A549 (cell line): ENCODE data around the gene CD300H. TPM values are rescaled to one million over a fixed set of nuclear protein-coding genes. Genes with fewer than 3 reads are reported as not detected.

Experiments used
- TFCP2L1 ChIP-seq: fragments of 250-450 bp; sonication (Bioruptor Pico); IDR thresholded peaks from 2 replicates; pipeline ENCODE4 v1.5.0; 2021; ENCODE audit warnings: mild to moderate bottlenecking
- polyA plus RNA-seq, 4 experiments: library from polyadenylated mRNA; depleted of rRNA in 3 of 4; stranded (reverse); fragments of >200 nt; fragmentation: RNase III in 1 of 4; extraction: RNeasy Plus Mini Kit Qiagen cat#74134 plus additional on column Dnase treatment in 1 of 4; gene quantifications; 2 replicates in 3 of 4; 3 replicates in 1 of 4; pipeline ENCODE4 v1.2.3, GENCODE V29; 2011 to 2017

The CD300H gene
- polyA plus RNA-seq, 2 of the 4 experiments (the other 2 are of a cell fraction) = 0.50 TPM; not detected in 1

GRCh38 chr17:74512036-74512435 lies 55.3 kb downstream of the CD300H start (continued):
- TF ChIP-seq TFCP2L1 = no peak

Other genes with a start within 250 kb of the CD300H start
- not detected in 2 replicates for gene KIF19, start 241.3 kb downstream of the CD300H start, polyA plus RNA-seq (2011; rRNA removed)
- not detected in 3 replicates for gene KIF19, start 241.3 kb downstream of the CD300H start, polyA plus RNA-seq (2017; fragmentation: RNase III; extraction: RNeasy Plus Mini Kit Qiagen cat#74134 plus additional on column Dnase treatment)
- not detected in 2 replicates for gene BTBD17, start 205.6 kb downstream of the CD300H start, polyA plus RNA-seq (2011; rRNA removed)
- gene BTBD17, start 205.6 kb downstream of the CD300H start, polyA plus RNA-seq (2017; fragmentation: RNase III; extraction: RNeasy Plus Mini Kit Qiagen cat#74134 plus additional on column Dnase treatment) = not detected in 3 replicates
- gene GPR142, start 200.0 kb downstream of the CD300H start, polyA plus RNA-seq (2011; rRNA removed) = not detected in 2 replicates
- not detected in 3 replicates for gene GPR142, start 200.0 kb downstream of the CD300H start, polyA plus RNA-seq (2017; fragmentation: RNase III; extraction: RNeasy Plus Mini Kit Qiagen cat#74134 plus additional on column Dnase treatment)
- gene GPRC5C, start 135.4 kb downstream of the CD300H start, polyA plus RNA-seq (2011; rRNA removed) = 36.5 and 44.2 TPM in 2 replicates
- 42.4 to 49.2 TPM (median 44.0 TPM) in 3 replicates for gene GPRC5C, start 135.4 kb downstream of the CD300H start, polyA plus RNA-seq (2017; fragmentation: RNase III; extraction: RNeasy Plus Mini Kit Qiagen cat#74134 plus additional on column Dnase treatment)
- not detected in 2 replicates for gene CD300A, start 100.9 kb downstream of the CD300H start, polyA plus RNA-seq (2011; rRNA removed)
- gene CD300A, start 100.9 kb downstream of the CD300H start, polyA plus RNA-seq (2017; fragmentation: RNase III; extraction: RNeasy Plus Mini Kit Qiagen cat#74134 plus additional on column Dnase treatment) = not detected in 3 replicates
- gene CD300LB, start 36.0 kb downstream of the CD300H start, polyA plus RNA-seq (2011; rRNA removed) = not detected in 2 replicates
- gene CD300LB, start 36.0 kb downstream of the CD300H start, polyA plus RNA-seq (2017; fragmentation: RNase III; extraction: RNeasy Plus Mini Kit Qiagen cat#74134 plus additional on column Dnase treatment) = not detected in 3 replicates
- gene CD300C, start 21.4 kb downstream of the CD300H start, polyA plus RNA-seq (2011; rRNA removed) = 0.05 TPM in 1 of 2 replicates, not detected in the other
- 0.08 TPM in 1 of 3 replicates, not detected in the others for gene CD300C, start 21.4 kb downstream of the CD300H start, polyA plus RNA-seq (2017; fragmentation: RNase III; extraction: RNeasy Plus Mini Kit Qiagen cat#74134 plus additional on column Dnase treatment)
- not detected in 2 replicates for gene CD300LD, start 24.8 kb upstream of the CD300H start, polyA plus RNA-seq (2011; rRNA removed)
- gene CD300LD, start 24.8 kb upstream of the CD300H start, polyA plus RNA-seq (2017; fragmentation: RNase III; extraction: RNeasy Plus Mini Kit Qiagen cat#74134 plus additional on column Dnase treatment) = not detected in 3 replicates
- gene CD300E, start 56.2 kb upstream of the CD300H start, polyA plus RNA-seq (2011; rRNA removed) = not detected in 2 replicates
- not detected in 3 replicates for gene CD300E, start 56.2 kb upstream of the CD300H start, polyA plus RNA-seq (2017; fragmentation: RNase III; extraction: RNeasy Plus Mini Kit Qiagen cat#74134 plus additional on column Dnase treatment)
- gene CD300LF, start 145.4 kb upstream of the CD300H start, polyA plus RNA-seq (2011; rRNA removed) = not detected in 2 replicates
- not detected in 3 replicates for gene CD300LF, start 145.4 kb upstream of the CD300H start, polyA plus RNA-seq (2017; fragmentation: RNase III; extraction: RNeasy Plus Mini Kit Qiagen cat#74134 plus additional on column Dnase treatment)
- 15.8 and 18.7 TPM in 2 replicates for gene RAB37, start 169.7 kb upstream of the CD300H start, polyA plus RNA-seq (2011; rRNA removed)
- gene RAB37, start 169.7 kb upstream of the CD300H start, polyA plus RNA-seq (2017; fragmentation: RNase III; extraction: RNeasy Plus Mini Kit Qiagen cat#74134 plus additional on column Dnase treatment) = 1.1 to 2.8 TPM (median 2.4 TPM) in 3 replicates
- 50.2 and 51.5 TPM in 2 replicates for gene NHERF1, start 181.1 kb upstream of the CD300H start, polyA plus RNA-seq (2011; rRNA removed)
- gene NHERF1, start 181.1 kb upstream of the CD300H start, polyA plus RNA-seq (2017; fragmentation: RNase III; extraction: RNeasy Plus Mini Kit Qiagen cat#74134 plus additional on column Dnase treatment) = 34.2 to 41.5 TPM (median 40.8 TPM) in 3 replicates
- 42.9 and 43.4 TPM in 2 replicates for gene NAT9, start 208.8 kb upstream of the CD300H start, polyA plus RNA-seq (2011; rRNA removed)
- 63.7 to 74.3 TPM (median 71.4 TPM) in 3 replicates for gene NAT9, start 208.8 kb upstream of the CD300H start, polyA plus RNA-seq (2017; fragmentation: RNase III; extraction: RNeasy Plus Mini Kit Qiagen cat#74134 plus additional on column Dnase treatment)